Adrenal gland (tissue), 5 donors: Measurements from ENCODE around the gene LILRB5.
"Not testable (repeated sequence)": the region's sequence is repeated elsewhere in the genome, so short reads cannot be mapped to it uniquely, and the experiment has no call there.

ENCODE experiments used
- CTCF ChIP-seq, 6 experiments: fragments of 450-650 bp in 4 of 6; fragments of 200-600 bp in 2 of 6; sonication (generic) in 1 of 6; IDR thresholded peaks; 1 replicate in 5 of 6; 2 replicates in 1 of 6; pipeline versions ENCODE4 v1.5.1 to v1.8.0; 2016 to 2021; ENCODE audit warnings: antibody characterized with exemption in 6 of 6, mild to moderate bottlenecking in 2 of 6, moderate library complexity in 1 of 6
- POLR2A ChIP-seq, 2 donors: fragments of 450-650 bp; IDR thresholded peaks; one replicate each; pipeline ENCODE4 v1.6.1; 2017; ENCODE audit warnings: antibody characterized with exemption in 2 of 2, mild to moderate bottlenecking in 2 of 2, moderate library complexity in 1 of 2
- donor health status: DM: no; HTN: no; CAD: no.

GRCh38 chr19:54281729-54282075 lies 24.6 kb upstream of the LILRB5 start:
- TF ChIP-seq CTCF, POLR2A (IDR thresholded peaks at IDR 0.05): not testable (repeated sequence)
